COR-L47 (cell line): Measurements from ENCODE around the gene DIP2B.
"Not testable (repeated sequence)": the region's sequence is repeated elsewhere in the genome, so short reads cannot be mapped to it uniquely, and the experiment has no call there.

Source experiments
- DNase-seq: peaks from one replicate; lab custom pipeline; 2025; lab: John Stamatoyannopoulos, UW

DIP2B gene

DNA sequence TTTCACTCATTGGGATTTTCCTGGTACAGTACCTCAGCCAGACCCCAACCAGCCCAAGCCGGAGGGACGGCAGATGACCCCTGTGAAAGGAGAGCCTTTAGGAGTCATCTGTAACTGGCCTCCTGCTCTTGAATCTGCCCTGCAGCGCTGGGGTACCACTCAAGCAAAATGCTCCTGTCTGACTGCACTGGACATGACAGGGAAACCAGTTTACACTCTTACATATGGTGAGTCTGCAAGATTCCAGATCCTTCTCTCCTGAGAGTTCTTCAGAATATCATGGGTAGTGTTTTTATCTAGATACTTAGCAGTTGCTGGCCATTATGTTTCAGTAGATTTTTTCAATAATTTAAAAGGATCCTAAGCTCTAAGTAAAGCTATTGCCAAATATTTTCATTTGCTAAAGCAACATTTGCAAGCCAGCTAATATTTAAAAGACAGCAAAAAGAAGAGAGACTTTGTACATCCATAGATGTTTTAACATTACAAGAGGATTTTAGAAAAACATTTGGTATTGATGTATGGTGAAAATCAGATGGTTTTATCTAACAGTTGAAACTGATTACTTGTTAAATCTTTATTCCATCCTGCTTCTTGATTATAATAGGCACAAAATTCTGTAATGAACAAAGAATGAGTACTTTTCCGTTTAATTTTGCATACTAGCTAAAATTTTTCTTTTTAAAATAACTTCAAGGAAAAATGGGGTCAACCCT, 174.0 kb downstream of the DIP2B start:
- DNase-seq, result no peak

DNA sequence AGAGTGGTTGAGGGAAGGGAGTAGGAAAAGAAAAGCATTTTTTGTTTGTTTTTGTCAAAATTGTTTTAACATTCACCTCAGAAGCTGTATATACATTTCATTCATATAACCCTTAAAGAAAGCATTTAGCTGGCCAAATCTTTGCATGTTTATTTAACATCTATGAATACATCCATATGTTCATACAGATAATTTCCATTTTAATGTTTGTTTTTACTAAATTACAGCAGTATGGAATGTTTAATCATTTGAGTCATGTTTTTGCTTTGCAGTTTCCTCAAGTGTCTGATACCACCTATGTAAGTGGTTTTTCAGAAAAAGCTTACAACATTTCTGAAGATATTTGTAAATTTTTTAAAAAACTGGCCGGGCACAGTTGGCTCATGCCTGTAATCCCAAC, 174.8 kb downstream of the DIP2B start:
- DNase-seq, result no peak

- not testable (repeated sequence) for DNase-seq
Measured at GRCh38 chr12:50681064-50681463, 176.3 kb downstream of the DIP2B start.

- DNase-seq, result no peak
Measured at GRCh38 chr12:50685641-50686040, 180.9 kb downstream of the DIP2B start.

DNA sequence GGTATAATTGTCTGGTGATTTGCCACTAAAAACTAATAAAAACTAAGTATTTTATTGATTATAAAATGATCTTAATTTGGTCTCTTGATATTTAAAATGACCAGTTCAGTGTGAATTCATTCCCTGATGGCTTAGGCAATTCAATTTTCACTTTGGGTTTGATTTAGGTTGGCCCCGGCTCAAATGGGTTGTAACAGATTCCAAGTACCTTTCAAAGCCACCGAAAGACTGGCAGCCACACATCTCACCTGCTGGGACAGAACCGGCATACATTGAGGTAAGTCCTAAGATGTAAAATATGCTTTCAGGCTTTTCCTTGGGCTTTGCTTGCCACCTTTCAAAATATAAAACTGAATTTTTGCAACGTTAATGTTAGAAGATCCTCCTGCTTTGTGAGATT, 181.6 kb downstream of the DIP2B start:
- no peak for DNase-seq

- no peak for DNase-seq
Measured at GRCh38 chr12:50686976-50687375, 182.2 kb downstream of the DIP2B start.

GRCh38 chr12:50689437-50689836, 184.7 kb downstream of the DIP2B start:
- no peak for DNase-seq

GRCh38 chr12:50690925-50691324, 186.1 kb downstream of the DIP2B start:
- peak; percentile 64 for DNase-seq

GRCh38 chr12:50695961-50696360, 191.2 kb downstream of the DIP2B start:
- no peak for DNase-seq

DNA sequence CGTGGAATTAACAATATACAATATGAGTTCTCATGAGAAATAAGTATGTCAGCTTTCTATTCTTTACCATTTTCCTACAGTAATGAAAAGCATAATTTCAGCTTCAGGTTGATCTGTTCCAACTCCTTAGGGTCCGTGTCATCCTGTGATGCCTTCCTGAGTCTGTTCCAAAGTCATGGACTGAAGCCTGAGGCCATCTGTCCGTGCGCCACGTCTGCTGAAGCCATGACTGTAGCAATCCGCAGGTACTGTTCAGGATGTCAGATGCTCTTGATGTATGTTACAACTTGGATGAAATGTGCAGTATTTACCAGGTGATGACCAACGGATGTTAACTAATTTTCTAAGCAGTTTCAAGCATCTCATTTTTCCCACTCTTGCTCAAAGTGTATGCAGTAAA, 192.1 kb downstream of the DIP2B start:
- DNase-seq, result no peak

DNA sequence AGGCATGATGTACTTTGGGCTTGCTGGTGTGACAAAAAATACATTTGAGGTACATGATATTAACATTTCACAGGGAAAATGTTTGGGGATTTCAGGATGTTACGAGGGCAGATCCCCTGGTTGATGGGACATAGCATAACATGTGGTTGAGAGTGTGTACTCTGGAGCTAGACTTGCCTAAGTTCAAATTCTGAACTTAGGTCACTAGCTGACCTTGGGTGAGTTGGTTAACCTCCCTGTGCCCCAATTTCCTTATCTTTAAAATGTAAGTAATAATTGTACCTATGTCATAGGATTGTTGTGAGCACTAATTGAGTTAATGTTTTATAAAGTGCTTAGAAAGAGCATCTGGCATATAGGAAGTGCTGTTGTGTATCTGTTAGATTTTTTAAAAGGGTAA, 194.4 kb downstream of the DIP2B start:
- DNase-seq, result no peak

GRCh38 chr12:50699940-50700339, 195.2 kb downstream of the DIP2B start:
- DNase-seq, result peak; percentile 70

DNA sequence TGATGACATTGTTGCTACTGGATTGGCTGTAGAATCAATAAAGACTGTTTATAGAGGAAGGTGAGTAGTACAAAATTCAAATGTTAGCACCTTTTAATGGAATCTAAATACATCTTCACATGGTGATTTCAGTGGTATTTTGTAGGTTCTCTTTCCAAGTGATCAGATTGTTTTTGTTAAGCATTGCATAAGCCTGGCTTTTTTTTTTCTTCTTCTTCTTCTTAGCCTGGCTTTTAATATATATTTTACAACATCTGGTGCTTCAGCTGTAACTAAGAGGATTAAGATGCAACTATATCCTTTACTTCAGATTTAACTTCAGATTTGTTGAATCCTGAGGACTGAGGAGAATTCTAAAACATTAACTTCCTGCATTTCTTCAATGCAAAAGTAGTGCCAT, 201.8 kb downstream of the DIP2B start:
- no peak for DNase-seq

GRCh38 chr12:50707396-50707795, 202.6 kb downstream of the DIP2B start:
- DNase-seq, result no peak

- no peak for DNase-seq
Measured at GRCh38 chr12:50708631-50709030, 203.8 kb downstream of the DIP2B start.

DNA sequence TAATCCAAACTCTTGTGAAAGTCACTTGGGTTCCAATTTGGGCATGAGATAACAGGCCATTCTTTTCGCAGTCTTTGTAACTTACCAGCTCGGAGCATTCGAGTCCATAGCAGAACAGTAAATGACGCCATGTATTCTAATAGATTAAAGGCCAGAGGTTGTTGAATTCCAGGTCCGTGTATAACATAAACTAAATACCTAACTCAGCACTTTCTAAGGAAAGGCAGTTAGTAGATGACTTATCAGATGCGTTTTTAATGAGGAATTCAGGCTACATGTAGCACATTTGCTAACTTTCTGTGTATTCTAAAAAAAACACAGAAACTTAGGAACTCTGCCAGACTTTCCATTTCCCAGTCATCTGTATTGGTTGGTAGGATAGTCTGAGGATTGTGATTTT, 206.3 kb downstream of the DIP2B start:
- no peak for DNase-seq

DNA sequence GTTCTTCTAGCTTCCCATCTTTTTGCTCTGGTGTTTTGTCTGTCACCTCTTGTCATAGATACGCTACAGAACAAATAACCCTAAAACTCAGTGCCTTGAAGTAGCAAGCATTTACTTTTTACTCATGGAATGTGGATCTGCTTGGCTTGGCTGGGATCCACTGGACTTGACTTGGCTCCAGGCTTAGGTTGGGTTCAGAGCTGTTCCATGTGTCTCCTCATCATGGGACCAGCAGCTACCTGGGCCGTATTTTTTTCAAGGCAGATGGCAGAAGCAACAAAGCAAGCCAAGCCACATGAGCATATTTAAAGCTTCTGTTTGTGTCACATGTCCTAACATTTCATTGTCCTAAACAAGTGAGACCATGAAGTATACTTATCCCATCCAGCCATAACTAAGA, 210.4 kb downstream of the DIP2B start:
- no peak for DNase-seq

GRCh38 chr12:50718760-50719159, 214.0 kb downstream of the DIP2B start:
- DNase-seq, result no peak

- no peak for DNase-seq
Measured at GRCh38 chr12:50720085-50720484, 215.3 kb downstream of the DIP2B start.

GRCh38 chr12:50720501-50720900, 215.7 kb downstream of the DIP2B start:
- DNase-seq, result no peak

- no peak for DNase-seq
Measured at GRCh38 chr12:50723865-50724264, 219.1 kb downstream of the DIP2B start.

GRCh38 chr12:50725011-50725942, 220.5 kb downstream of the DIP2B start:
- no peak for DNase-seq

DNA sequence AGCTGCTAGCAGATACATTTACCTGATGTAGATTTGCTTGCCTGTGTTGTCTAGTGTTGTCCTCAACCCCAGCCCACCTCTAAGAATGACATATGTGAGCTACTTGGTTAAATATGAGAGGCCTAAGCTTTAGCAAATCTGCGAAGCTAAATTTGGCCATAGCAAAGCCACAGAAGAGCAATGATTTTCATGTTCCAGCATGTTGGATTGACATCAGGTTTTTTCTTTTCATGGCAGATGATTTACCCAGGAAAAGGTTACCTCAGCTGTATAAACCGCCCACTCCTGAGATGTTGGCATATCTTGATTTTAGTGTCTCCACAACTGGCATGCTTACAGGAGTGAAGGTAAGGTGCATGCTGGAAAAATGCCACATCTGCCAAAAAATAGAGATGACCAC, 222.7 kb downstream of the DIP2B start:
- no peak for DNase-seq
